Nephron progenitor cell (in vitro differentiated cells): ENCODE results near the gene OASL.

ENCODE experiments used
- DNase-seq: peaks from one replicate; pipeline ENCODE4 v3.0.0; 2021
- H3K27ac Mint-ChIP-seq: 2 replicates; pipeline ENCODE4 v1.8.0; 2021; ENCODE audit warnings: mild to moderate bottlenecking, moderate library complexity, mixed read lengths
- H3K27me3 Mint-ChIP-seq: 2 replicates; pipeline ENCODE4 v1.8.0; 2021; ENCODE audit warnings: mild to moderate bottlenecking, low read depth, mixed read lengths; ENCODE audit not compliant: poor library complexity
- H3K36me3 Mint-ChIP-seq: 2 replicates; pipeline ENCODE4 v1.8.0; 2021; ENCODE audit warnings: low read depth, mixed read lengths
- H3K4me1 Mint-ChIP-seq: 2 replicates; pipeline ENCODE4 v1.8.0; 2021; ENCODE audit warnings: mixed read lengths
- H3K4me3 Mint-ChIP-seq: 2 replicates; pipeline ENCODE4 v1.8.0; 2021; ENCODE audit warnings: mild to moderate bottlenecking, moderate library complexity, mixed read lengths
- H3K9me3 Mint-ChIP-seq: 2 replicates; pipeline ENCODE4 v1.8.0; 2021; ENCODE audit warnings: mild to moderate bottlenecking, moderate library complexity, mixed read lengths
- TF ChIP-seq, protein P1 (sequence below): fragments of 200-600 bp; sonication (generic); IDR thresholded peaks from 2 replicates; pipeline ENCODE4 v1.5.0; 2021; ENCODE audit warnings: antibody characterized with exemption

The OASL gene

DNA sequence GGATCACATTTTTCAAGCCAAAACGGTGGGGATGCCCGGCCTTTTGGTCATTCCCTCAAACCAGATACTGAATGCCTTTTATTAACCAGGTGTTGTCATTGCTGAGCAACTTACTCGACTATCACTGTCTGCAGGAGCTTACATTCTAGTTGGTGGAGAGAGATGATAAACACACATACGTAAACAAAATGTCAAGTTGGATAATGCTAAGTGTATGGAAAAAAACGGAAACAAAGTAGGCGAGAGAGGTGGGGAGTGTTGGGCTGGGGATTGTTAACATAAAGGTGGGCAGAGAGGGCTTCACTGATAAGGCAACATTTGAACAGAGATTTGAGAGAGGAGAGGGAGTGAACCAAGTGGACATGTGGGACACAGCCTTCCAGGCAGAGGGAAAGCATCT is 27.2 kb downstream of the OASL start:
- TF ChIP-seq, protein P1, sequence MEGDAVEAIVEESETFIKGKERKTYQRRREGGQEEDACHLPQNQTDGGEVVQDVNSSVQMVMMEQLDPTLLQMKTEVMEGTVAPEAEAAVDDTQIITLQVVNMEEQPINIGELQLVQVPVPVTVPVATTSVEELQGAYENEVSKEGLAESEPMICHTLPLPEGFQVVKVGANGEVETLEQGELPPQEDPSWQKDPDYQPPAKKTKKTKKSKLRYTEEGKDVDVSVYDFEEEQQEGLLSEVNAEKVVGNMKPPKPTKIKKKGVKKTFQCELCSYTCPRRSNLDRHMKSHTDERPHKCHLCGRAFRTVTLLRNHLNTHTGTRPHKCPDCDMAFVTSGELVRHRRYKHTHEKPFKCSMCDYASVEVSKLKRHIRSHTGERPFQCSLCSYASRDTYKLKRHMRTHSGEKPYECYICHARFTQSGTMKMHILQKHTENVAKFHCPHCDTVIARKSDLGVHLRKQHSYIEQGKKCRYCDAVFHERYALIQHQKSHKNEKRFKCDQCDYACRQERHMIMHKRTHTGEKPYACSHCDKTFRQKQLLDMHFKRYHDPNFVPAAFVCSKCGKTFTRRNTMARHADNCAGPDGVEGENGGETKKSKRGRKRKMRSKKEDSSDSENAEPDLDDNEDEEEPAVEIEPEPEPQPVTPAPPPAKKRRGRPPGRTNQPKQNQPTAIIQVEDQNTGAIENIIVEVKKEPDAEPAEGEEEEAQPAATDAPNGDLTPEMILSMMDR, result no peak
- Mint-ChIP-seq H3K27me3 (no peaks in the 10 kb centered on the region), H3K4me1 (peaks cover 19% of the 10 kb centered on the region), H3K27ac (peak overlapping the region; percentile 46), H3K4me3 (no peak overlapping the region), H3K36me3 (peaks cover 21% of the 10 kb centered on the region), H3K9me3 (no peaks in the 10 kb centered on the region)
- no peak for DNase-seq

DNA sequence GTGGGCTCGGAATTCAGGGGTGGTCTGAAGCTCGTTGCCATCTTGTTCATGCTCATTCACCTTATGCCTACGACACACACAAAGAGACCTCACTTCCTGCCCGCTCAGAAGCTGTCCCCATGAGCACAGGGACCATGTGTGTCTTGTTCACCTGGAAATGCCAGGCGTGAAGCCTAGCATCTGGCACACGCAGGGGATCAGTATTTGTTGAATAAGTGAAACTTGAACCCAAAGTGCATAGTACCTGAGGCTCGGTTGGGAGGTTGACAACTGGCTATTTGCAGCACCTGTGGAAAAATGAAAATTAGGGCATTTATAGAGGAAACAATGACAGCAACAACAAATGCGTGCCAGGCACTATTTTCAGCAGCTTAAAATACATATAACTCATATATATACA is 28.2 kb downstream of the OASL start:
- Mint-ChIP-seq H3K4me1 (peaks cover 13% of the 10 kb centered on the region), H3K27ac (peak overlapping the region; percentile 68), H3K27me3 (no peaks in the 10 kb centered on the region), H3K4me3 (no peak overlapping the region), H3K9me3 (no peaks in the 10 kb centered on the region), H3K36me3 (peaks cover 29% of the 10 kb centered on the region)
- no peak for DNase-seq
- TF ChIP-seq, protein P1, result no peak

DNA sequence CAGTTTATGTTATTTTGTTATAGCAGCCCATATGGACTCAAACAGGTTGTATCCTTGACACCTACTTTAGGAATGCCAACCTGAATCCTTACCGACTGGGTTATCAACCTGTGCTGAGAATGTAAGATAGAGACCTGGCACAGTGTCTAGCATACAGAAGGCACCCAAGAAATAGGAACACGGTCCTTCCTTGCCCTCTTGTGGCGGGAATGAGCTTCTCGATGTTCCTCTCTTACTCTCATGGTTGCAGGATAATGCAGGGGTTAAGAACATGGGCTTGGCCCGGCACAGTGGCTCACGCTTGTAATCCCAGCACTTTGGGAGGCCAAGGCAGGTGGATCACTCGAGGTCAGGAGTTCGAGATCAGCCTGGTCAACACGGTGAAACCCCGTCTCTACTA is 29.3 kb downstream of the OASL start:
- H3K36me3 Mint-ChIP-seq, result peaks cover 39% of the 10 kb centered on the region

DNA sequence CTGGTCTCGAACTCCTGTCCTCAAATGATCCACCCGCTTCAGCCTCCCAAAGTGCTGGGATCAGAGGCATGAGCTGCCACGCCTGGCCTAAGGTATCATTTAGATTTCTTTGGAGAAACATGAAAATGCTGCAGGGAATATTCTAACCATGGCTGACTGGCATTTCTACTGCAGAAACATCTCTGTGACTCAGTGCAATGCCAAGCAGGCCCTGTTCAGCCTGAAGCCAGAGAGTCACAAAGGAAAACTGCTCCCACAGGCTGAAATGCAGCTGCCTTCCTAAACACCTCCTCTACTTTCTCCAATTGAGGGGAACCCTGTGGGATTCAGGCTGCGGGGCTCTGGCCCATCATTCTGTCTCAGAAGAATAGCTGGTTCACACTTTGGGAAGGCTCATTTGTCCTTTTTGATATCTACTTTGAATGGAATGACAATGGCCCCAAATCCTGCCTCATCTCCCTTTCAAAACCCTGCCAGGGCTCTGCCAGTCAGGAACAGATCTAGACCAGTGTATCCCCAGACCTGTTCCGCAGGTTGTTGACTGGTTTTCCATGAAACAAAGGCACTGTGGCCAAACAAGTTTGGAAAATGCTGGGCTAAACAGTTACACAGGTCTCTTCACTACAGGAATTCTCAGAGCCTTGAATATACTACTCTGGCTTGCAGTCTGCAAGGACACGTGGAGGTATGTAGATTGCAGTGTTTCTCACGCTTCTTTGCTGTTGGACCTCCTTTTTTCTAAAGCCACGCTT is 30.5 kb downstream of the OASL start:
- Mint-ChIP-seq H3K4me3 (no peak overlapping the region), H3K9me3 (no peaks in the 10 kb centered on the region), H3K27me3 (no peaks in the 10 kb centered on the region), H3K27ac (no peak overlapping the region), H3K36me3 (peaks cover 50% of the 10 kb centered on the region), H3K4me1 (no peaks in the 10 kb centered on the region)
- DNase-seq, result no peak
- TF ChIP-seq, protein P1, result no peak

More for the DNA sequence above, 29.3 kb downstream of the OASL start:
- Mint-ChIP-seq H3K27ac (no peak overlapping the region), H3K9me3 (no peaks in the 10 kb centered on the region), H3K27me3 (no peaks in the 10 kb centered on the region), H3K4me3 (no peak overlapping the region), H3K4me1 (peaks cover 3% of the 10 kb centered on the region)
- TF ChIP-seq, protein P1, result peak; percentile 38
- peak; percentile 33 for DNase-seq

DNA sequence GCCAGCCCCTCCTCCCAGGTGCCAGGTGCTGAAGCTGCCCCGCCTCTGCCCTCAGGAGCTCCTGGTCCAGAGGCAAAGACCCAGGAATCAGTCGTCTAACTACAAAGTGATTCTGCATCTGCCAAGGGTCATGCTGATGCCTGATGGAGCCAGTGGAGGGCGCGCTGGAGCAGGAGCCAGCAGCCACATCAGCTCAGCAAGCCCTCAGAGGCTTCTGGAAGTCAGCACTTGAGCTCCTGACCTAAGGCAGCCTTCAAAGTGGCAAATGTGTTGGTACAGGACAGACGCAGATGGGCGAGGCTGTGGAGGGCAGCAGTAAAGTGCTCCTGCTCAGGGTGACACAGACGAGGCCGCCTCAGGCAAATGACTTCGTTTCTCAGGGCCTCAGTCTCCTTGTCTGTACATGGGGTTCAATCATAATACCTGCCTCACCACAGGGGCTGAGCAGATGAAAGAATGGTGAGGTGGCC is 33.7 kb downstream of the OASL start:
- Mint-ChIP-seq H3K27ac (no peak overlapping the region), H3K4me3 (no peak overlapping the region), H3K9me3 (no peaks in the 10 kb centered on the region), H3K27me3 (no peaks in the 10 kb centered on the region), H3K4me1 (no peaks in the 10 kb centered on the region), H3K36me3 (peaks cover 45% of the 10 kb centered on the region)
- TF ChIP-seq, protein P1, result peak; percentile 67
- peak; percentile 69 for DNase-seq

DNA sequence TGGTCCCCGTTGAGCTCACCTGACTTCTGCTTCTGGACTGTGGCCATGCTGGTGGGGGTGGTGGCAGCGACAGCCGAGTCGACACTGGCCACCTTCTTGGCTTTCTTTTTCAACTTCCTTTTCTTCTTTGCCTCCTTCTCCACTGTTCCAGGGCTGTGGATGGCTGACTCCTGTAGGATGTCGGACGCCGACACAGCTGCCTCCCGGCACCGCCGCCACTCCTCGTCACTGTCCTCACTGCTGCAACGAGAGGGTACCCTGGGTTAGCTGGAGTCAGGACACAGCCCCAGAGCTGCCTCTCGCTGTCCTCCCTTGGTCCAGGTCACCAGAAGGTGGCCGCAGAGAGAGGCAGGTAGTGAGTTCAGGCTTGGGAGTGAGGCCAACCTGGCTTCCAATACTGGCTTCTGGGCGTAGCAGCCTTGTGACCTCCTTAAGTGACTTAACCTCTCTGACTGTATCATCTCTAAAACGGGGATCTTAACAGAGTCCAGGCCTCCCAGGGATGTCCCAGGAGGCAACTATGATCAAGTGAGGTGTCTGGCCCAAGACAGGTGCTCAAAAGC is 34.7 kb downstream of the OASL start:
- peaks cover 4% of the 10 kb centered on the region for H3K4me1 Mint-ChIP-seq
- H3K36me3 Mint-ChIP-seq, result peaks cover 45% of the 10 kb centered on the region
- H3K27me3 Mint-ChIP-seq, result no peaks in the 10 kb centered on the region
- TF ChIP-seq, protein P1, result no peak
- no peak overlapping the region for H3K27ac Mint-ChIP-seq
- DNase-seq, result no peak
- no peaks in the 10 kb centered on the region for H3K9me3 Mint-ChIP-seq
- no peak overlapping the region for H3K4me3 Mint-ChIP-seq
